HG02678 (cell line): ENCODE data around the gene GPR148.
"Not testable (repeated sequence)": the region's sequence is repeated elsewhere in the genome, so short reads cannot be mapped to it uniquely, and the experiment has no call there.

Experiments
- ATAC-seq: cut with Tn5 transposase; IDR thresholded peaks from one replicate; pipeline ENCODE4 v1.9.1; 2021; ENCODE audit warnings: mild to moderate bottlenecking, moderate library complexity; ENCODE audit not compliant: unreplicated experiment

Gene GPR148, protein sequence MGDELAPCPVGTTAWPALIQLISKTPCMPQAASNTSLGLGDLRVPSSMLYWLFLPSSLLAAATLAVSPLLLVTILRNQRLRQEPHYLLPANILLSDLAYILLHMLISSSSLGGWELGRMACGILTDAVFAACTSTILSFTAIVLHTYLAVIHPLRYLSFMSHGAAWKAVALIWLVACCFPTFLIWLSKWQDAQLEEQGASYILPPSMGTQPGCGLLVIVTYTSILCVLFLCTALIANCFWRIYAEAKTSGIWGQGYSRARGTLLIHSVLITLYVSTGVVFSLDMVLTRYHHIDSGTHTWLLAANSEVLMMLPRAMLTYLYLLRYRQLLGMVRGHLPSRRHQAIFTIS

DNA sequence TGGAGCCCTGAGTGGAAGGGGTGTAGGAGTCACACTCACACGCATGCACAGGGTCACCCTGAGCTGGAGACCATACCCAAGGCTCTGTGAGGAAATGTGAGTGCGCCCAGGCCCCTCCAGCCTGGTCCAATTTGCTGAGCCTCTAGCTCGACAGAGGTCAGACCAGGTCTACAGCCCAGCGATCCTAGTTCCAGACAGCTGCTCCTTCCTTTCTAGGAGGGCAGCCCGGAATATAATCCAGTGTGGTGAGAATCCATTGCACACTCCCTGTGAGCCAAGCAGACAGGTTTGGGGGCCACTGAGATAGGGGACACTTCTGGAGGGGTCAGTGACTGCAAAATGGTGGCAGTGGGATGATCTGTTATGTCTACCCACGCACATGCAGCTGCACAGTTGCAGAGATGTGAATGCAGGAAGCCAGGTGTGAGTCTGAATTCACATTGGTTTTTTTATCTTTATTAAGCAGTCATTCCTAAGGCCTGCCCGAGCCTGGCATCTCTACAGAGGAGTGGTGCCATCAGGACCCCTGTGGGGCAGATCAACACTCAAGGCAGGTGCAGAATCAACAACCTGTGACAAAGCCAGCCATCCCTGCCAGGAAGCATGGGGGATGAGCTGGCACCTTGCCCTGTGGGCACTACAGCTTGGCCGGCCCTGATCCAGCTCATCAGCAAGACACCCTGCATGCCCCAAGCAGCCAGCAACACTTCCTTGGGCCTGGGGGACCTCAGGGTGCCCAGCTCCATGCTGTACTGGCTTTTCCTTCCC is at the start of gene GPR148:
TSS of gene GPR148 (plus strand) at position 522 of the 768 bp plus-strand sequence. CDS start at position 604, 82 bp downstream.
- no peak for ATAC-seq

DNA sequence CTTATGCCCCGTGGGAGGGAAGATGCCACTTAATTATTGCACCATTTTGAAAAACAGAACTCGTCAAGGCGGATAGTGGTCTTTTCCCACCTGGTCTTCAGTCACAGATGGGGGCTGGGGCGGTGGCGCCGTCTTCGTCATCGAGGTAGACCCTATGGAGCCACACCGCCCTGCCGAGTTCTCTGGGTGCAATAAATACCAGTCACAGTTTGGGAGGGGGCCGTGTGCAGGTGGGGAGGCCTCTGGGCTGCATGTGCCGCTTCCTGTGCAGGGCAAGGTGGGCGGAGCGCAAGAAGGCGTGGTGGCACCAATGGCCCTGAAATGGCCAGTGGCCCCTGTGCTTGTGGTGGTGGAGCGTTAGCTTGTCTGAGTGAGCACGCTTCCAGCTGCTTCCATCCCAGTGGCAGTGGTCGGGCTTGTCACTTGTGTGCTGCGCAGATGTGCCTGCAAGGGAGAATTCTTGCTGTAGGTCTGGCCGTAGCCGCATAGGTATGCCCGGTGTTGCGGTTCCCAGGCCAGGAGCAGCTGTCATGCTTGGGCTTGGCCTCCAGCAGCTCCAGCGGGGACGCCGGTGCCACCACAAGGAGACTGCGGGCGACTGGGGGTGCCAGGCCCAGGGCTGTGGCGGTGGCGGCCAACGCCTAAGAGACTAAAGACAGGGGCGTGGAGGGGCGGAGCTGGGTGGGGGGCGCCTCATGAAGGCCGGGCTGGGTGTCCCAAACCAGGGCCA is 36.7 kb upstream of the GPR148 start:
- ATAC-seq = peak; percentile 14

DNA sequence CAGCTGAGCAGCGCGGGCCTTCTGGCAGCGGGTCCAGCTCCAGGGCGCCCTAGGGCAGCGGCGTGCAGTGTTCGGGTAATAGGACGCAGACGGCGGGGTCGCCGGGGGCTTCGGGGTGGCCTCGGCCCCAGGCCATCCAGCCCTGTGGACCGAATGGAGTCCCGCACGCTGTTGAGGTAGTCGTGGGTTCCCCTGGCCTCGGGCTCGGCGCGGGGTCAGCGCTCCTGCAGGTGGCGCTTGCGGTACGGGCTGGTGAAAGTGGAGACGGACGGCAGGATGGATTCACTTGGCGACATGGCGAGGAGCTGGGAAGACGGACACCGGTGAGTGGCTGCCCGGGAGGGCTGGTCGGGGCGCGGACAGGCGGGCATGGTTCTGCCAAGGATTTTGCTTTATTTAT is 35.4 kb upstream of the GPR148 start:
- ATAC-seq = not testable (repeated sequence)

DNA sequence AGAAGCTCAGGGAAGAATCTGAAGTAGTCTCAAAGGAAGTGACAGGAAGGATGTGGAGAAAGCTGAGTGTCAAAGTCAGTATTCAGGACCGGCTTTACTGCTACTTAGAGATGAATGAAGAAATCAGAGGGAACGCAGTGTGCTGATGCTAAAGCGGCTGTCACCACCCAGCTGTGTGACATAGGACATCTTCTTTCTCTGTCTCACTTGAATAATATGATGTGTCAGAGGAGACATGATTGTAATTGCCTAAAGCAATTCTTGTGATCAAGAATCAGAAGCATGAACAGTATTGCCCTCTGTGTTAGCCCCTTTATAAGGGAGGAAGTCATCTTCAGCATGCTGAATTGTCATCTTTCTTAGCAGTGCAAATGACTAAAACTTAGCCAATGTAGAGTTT is 25.6 kb upstream of the GPR148 start:
- ATAC-seq = not testable (repeated sequence)

DNA sequence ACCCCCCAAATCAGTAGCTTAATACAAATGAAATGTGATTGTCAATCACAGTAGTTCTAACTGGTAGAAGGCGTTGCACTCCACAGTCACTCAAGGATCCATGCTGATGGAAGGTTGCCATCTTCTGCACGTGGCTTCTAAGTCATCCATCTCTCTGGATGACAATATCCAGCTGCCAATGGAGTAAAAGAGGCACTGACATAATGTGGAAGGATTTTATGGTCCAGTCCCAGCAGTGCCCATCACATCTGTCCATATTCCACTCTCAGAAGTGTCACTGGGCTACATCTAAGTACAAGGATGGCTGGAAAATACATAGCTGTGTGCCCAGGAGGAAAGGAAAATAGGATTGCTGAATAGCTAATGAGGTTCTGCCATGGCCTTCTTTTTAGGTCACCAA is 14.1 kb upstream of the GPR148 start:
- not testable (repeated sequence) for ATAC-seq

DNA sequence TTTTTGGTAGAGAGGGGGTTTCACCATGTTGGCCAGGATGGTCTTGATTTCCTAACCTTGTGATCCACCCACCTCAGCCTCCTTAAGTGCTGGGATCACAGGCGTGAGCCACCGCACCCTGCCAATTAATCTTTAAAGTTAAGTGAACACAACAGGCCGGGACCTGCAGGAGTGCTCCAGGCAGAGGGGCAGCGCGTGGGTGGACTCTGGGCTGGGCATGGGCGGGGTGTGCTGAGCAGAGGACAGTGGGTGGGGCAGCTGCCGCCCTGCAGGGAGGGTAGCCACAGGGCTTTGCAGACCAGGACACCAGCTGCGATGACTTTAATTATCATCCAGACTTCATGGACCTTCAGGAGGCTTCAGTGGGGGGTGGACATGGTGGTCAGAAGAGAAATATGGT is 8.8 kb upstream of the GPR148 start:
- ATAC-seq = no peak

DNA sequence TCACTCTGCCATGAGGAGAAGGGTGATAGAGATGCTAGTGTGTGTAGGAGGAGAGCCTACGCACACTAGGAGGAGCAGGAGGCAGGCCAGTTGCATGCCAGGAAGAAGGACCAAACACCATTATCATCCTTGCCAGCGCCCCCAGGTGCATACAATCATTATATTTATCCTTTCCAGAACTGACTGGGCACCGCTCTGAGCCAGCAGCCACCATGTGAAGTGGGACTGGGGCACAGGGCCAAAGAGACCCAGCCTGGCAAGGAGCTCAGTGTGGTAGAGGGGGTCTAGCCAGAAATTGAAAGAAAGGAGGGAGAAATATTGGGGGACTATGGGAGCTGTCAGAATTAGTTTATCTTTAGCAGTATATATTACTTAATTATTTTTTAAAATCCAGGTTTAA is 8.3 kb upstream of the GPR148 start:
- ATAC-seq = no peak

DNA sequence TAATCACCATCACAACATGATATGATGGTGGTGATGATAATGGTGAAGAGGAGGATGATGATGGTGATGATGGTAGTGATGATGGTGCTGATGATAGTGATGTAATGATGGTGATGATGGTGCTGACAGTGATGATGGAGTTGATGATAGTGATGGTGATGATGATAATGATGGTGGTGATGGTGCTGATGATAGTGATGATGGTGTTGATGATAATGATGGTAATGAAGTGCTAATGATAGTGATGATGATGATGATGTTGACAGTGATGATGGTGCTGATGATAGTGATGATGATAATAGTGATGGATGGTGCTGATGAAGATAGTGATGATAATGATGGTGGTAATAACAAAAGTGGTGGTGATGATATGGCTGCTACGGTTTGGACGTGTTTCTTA is 4.4 kb upstream of the GPR148 start:
- no peak for ATAC-seq

DNA sequence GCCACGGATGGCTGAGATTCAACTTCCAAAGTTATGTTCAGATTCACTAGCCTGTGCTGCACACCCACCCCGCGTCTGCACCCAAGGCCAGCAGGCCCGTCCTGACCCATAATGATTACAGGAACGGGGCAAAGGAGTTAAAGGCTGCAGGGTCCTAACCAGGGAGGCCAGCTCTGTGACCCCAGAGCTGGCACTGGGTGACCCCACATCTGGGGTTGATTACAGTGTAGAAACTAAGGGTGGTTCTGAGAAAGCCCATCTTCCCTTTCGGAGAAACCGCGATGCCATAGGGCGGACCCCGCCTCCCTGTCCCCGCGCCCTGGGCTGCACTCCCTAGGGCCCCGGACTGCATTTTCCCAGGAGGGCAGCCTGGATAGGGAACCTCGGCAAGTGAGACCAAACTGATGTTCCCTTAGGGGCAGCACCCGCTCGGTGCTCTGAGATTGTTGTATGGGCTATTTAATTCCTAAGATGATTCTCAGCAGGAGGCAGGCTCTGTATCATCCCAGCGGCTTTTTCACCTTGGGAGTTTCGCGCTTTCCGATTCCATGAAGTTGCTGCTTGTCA is 2.2 kb upstream of the GPR148 start:
- no peak for ATAC-seq

DNA sequence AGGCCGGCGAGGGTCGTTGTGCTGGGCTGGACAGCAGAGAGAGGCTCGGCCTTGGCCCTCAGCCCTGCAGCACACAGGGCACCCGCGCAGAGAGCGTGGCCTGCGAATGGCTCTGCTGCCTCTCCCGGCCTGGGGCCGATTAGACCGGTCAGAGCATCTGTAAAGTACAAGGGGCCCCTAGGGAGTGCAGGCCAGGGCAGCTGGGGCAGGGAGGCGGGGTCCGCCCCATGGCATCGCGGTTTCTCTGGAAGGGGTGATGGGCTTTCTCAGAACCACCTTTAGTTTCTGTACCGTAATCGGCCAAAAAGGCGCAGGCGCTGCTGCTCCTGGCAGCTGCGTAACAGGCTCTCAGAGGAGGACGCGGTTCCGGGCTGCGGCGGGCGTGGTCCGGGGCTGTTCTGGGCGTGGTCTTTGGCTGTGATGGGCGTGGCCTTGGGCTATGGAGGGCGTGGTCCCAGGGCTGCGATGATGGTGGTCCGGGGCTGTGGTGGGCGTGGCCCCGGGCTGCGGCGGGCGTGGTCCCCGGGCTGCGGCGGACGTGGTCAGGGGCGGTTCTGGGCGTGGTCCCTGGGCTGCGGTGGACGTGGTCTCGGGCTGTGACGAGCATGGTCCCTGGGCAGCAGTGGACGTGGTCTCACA is 1.5 kb upstream of the GPR148 start:
- ATAC-seq = peak; percentile 91

DNA sequence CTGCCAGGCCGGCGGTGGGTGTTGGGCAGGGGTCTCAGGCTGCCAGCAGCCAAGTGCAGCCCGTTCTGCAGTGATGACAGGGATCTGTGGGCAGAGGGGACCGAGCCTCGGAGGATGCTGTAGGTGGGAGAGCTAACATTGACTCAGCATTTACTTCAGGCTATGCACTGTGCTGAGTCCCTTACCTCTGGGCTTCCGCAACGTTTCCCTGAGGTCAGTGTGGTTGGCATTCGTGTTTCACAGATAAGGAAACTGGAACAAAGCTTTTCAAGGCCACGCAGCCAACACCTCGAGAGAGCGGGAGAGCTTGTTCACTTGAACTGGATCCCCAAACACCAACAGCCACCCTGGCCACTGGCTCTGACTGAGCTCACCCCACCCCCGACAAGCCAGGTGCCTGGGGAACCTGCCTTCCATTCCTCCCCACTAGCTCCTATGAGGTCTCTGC is 839 bp upstream of the GPR148 start:
- peak; percentile 26 for ATAC-seq

DNA sequence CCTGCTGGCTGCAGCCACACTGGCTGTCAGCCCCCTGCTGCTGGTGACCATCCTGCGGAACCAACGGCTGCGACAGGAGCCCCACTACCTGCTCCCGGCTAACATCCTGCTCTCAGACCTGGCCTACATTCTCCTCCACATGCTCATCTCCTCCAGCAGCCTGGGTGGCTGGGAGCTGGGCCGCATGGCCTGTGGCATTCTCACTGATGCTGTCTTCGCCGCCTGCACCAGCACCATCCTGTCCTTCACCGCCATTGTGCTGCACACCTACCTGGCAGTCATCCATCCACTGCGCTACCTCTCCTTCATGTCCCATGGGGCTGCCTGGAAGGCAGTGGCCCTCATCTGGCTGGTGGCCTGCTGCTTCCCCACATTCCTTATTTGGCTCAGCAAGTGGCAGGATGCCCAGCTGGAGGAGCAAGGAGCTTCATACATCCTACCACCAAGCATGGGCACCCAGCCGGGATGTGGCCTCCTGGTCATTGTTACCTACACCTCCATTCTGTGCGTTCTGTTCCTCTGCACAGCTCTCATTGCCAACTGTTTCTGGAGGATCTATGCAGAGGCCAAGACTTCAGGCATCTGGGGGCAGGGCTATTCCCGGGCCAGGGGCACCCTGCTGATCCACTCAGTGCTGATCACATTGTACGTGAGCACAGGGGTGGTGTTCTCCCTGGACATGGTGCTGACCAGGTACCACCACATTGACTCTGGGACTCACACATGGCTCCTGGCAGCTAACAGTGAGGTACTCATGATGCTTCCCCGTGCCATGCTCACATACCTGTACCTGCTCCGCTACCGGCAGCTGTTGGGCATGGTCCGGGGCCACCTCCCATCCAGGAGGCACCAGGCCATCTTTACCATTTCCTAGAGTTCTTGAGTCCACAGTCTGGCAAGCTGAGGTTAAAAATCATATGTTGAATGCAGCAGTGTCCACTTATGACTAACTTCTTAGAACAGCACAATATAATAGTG is 741 bp downstream of the GPR148 start:
- ATAC-seq = no peak

DNA sequence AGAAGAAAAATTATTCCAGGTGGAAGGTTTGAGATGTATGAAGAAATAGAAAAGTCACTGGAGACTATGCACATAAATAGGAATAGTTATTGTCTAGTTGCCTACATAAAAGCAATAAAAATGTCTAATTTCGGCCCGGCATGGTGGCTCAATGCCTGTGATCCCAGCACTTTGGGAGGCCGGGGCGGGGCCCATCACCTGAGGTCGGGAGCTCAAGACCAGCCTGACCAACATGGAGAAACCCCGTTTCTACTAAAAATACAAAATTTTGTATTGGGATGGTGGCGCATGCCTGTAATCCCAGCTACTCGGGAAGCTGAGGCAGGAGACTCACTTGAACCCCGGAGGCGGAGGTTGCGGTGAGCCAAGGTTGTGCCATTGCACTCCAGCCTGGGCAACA is 3.4 kb downstream of the GPR148 start:
- ATAC-seq = not testable (repeated sequence)

DNA sequence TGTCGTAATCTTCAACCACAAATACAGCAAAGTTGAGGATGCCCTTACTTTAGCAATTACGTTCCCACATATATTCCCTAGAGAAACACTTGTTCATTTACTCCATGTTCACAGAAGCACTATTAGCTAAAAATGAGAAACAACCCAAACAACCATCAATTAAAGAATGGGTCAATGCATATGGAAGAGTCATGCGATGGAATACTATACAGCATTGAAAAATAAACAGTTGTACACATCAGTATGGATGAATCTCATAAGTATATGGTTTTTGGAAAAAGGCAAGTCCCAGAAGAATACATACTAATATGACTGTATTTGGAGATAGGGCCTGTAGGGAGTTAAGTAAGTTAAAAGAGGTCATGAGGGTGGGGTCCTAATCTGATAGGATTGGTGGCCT is 6.3 kb downstream of the GPR148 start:
- ATAC-seq = no peak

DNA sequence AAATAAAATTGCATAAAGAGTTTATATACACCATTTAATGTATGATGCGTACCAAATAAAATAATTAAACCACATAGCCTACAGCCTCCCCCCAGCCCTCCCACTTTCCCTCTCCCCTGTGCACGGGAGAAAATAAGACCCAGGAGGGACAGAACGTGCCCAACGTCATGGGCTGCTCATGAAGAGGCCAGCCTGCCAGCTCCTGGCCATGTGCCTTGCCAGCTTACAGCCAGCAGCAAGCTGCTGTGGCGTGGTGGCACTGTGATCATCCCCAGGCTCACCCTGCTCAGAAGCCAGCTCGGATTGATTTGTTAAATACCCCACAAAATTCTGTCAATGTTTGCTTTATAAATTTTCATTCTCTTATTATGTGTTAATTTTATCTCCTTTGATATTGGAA is 7.6 kb downstream of the GPR148 start:
- no peak for ATAC-seq

DNA sequence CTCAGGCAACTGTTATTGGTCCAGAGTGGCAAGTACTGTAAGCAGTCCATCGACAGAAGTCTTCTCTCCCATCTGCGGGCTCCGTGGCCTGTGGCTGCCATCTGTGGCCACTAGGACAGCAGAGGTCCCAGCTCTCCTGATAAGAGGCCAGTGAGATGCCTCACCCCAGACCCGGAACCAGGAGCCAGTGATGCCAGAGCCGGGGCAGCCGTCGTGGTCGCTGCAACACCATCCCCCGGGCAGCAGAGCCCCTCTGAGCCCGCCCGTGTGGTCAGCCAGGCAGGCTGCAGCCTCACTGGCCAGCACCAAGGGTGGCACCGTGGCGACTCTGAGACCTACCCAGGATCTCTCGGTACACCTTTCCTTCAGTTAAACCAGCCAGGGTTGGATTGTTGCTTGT is 8.7 kb downstream of the GPR148 start:
- ATAC-seq = no peak

DNA sequence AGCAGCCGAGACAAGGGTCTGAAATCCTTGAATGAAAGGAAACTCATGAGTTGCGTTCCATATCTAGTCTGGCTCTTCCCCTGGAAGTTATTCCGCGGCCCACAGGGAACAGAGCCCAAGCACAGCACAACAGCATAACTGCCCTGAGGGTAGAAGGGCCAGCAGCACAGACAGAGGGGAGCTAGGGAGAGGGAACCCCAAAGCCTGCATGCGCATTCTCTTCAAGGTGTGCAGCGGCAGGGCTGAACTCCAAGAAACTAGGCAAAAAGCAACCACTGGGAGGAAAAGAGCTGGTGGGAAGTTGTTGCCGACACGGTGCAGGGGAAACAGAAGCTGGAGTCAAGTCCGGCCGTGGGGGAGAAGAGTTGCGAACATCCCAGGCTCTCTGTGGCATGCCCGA is 11.8 kb downstream of the GPR148 start:
- no peak for ATAC-seq

DNA sequence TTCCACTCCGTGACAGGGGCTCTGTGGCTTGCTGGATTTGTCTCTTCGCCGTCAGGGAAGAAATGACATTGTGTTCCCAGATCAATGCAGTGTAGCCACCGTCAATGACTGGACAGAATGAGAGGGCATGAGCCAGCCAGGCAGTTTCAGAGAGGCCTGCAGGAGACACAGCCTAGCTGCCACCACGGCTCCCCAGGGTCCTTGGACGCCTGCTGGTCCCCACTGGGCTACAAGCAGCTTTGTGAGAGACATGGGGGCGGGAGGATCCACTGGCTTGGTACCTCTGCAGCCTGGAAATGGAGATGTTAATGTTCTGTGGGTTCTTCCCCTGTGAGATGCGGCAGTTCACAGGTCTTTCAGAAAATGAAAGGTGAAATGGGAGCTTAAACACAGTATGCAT is 14.4 kb downstream of the GPR148 start:
- ATAC-seq = no peak

DNA sequence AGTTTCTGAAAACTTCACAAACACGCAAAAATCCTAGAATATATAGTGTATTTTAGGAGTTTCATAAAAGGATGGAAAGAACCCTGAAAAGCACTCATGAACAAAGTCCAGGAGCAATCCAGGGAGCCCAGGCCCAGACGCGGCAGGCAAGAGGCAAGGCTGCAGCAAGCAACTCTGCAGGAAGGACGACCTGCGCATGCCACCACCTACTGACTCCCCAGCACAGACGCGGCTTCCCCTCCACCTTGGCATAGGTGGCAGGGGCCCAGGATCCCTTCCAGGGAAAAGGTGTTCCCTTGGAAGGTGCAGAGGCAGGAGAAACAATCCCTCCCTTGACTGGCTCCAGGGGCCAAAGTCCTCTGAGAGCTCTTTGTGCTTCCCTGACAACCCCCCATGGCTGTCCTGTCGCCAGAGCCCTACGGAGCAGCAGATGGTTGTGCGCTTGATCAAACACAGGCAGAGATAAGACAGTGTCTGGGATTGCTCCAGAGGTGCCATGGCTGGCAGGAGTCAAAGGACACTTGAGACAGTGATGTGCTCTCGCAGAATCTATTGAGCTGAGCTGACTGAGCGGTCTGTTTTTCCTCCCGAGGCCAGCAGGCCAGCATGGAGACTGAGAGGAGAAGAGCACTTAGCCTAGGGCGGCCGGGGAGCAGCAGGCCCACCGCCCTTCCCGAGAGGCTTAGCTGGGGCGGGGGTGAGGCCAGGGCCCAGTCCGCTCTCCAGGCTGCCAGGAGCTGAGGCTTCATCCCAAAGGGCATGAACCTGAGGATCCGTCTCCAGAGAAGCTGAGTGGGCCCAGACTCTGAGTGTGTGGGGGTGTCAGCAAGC is 15.6 kb downstream of the GPR148 start:
- no peak for ATAC-seq
